Stimulated activated CD4-positive, alpha-beta T cell treated with anti-CD3 and anti-CD28 coated beads, Interleukin-2, amount 100 ng/mL, for 24 hours (primary cell): ENCODE data around the gene CRTC2.

Experiments
- DNase-seq, 2 donors: peaks; one replicate each; pipeline ENCODE4 v3.0.0-alpha.2; 2020

The CRTC2 gene

DNA sequence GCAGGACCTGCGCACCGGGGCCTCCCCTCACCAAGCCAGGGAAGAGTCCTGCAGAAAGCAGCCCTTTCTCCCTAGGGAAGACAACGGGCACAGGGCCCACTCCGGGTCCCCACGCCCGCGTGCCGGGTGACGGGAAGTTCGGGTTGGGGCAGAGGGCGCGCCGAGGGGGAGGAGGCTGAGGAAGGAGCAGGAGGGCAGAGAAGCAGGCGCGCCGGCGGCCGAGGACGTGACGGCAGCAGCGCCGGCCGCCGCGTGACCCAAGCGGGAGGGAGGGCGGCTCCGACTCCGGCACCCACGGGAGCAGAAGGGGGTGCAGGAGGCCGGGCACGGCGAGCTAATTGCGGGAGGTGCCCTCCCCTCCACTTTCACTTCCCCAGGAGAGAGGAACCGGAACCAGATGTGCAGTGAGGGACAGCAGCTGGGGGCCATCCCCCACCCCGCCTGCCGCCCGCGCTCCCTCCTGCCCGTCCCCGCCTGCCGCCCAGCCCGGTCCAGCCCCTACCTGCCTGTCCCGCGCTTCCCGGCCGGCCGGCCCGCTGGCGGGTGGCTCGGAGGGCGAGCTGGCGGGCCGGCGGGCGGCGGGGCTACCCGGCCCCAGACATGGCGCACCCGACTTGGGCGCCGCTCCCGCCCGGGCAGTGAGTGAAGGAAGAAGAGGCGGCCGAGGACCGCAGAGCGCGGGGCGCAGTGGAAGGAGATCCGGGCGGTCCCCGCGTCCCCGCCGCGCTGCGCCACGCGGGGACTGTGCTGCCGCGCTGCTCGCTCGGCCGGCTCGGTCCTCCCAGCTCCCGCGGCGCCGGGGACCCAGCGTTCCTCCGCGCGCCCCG lies 12.4 kb downstream of the CRTC2 start:
- peak; percentile 70 to 76 for DNase-seq

DNA sequence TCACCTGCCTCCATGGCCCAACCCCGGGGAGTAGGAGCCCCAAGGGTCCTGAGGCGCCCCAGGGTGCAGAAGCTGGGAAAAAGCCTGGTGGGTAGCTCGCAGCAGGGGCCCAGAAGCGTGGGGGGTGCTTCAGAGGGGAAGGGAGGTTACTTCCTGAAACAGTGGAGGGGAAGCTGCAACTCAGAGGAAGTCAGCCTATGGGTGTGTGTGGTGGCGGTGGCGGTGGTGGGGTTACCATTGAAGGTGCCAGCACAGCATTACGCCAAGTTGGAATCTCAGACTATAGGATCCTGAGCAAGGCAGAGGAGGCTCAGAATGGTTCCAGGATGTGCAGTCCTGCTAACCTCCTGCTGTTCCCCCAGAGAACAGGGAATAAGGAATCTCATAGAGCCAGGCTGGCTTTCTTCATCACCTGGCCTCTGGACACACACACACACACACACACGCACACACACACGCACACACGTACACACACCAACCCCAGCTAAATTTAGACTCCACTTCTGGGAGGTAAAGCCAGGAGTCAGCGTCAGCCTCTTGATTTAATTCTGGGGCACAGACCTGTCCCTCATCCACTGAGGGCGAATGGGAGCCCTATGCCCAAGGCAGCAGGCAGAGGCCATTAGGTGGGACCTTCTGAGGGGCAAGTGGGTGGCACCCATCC lies 13.1 kb downstream of the CRTC2 start:
- DNase-seq = peak; percentile 74 to 77

DNA sequence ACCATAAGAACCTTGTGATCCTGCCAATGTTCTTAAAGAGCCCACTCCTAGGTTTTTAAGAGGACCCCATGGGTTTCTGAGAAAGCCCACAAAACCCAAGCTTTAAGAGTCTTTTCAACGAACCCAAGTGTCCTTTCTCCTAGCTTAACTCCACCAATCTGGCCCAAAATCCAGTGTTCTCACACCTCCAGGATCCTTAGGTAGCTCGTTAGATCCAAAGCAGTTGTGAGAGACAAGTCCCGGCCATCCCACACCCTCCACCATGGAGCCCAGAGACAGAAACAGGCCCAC lies 13.6 kb downstream of the CRTC2 start:
- no peak for DNase-seq

DNA sequence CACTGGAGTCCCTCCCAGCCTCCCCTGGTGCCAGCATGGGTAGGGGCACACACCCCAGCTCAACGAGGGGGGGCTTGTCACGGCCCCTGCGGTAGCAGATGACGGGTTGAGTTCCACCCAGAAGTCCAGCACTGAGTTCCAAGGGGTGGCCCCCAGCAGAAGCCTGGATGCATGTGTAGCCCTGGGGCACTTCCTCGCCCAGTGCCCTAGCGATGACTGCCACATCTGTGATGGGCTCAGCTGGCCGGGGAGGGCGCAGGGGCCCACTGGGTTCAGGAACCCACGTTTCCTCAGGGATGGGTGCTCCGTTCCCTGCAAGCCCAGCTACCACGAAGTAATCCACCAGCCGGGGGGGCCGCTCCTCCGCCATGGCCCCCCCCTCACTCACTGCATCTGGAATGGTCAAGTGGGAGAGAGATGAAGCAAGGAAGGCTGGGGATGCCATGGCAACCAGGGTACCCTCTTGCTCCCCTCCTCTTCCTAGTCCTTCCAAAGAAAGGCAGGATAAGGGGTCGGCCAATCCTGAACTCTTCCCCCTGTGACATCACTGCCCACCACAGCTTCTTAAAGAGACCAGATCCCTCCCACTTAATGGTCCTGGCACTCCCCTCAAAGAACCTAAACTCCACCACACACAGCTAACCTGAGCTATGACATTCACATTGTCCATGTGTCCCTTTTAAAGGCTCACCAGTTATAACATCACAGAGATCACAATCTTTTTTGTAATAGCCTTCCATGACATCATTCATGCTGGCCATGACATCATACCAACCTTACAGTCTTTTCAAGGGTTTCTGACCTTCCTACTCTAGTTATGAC lies 14.2 kb downstream of the CRTC2 start:
- no peak for DNase-seq

DNA sequence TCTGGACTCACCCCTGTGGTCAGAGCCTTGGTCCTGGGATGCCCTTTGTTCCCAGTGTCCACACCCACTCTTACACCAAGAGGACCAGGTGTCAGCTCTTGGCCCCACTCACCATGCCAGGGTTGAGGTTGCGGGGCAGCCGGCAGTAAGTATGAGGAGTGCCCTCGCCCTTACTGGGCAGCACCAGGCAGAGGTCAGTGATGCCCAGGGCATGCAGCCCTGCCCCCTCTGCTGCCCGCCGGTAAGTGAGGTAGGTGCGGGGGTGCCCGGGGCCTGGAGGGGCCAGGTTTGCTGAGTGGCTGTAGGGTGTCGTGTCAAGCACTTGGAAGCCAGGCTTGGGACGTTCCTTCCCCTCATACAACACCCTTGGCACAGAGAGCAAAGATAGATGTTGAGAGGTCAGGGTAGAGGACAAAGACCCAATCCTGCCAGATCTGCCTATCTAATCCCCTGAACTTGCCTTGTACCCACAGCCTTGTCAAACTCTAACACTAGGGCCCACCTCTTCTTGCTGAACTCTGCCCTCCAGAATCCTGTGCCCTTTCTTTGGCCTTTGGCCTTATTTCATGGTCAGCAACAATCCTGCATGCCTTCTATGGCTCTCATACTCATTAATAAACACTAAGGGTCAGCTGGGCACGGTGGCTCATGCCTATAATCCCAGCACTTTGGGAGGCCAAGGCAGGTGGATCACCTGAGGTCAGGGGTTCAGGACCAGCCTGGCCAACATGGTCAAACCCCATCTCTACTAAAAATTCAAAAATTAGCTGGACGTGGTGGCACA lies 15.5 kb downstream of the CRTC2 start:
- no peak for DNase-seq

DNA sequence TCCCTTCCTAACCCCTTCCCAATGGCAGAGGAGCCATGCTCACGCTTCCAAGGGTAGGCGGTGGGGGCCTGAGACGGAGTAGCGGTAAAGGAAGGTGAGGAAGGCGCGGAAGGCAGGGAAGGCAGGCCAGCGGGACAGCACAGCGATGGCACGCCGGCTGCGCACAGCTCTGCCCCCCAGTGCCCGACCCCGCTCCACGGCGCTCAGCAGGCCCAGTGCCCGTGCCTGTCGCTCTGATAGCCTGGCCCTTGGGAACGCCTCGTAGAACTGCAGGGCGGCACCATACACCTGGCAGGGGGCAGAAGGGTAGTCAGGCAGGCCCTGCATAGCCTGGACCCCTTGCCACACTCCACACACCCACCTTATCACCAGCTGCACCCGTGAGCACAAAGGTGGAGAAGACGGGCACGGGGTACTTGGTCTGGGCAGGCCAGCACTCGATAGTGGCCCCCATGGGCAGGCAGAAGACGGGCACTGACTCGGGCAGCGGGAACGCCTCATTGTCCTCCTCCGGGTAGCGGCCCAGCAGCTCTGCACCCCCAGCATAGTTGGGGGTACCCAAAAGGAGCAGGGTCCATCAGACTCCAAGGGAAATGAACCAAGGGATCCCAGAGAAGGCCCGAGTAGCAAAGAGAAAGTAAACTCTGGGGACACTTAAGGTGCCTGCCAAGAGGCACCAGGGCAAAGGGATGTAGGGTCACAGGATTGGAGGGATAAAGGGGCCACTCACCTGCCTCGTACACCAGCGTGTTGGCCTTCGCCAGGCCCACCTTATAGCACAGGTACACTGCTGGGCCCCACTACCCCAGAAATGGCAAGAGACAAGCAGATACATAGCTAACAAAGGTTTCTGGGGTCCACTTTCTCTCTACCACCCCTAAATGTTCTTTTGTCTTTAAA lies 16.3 kb downstream of the CRTC2 start:
- DNase-seq = no peak

DNA sequence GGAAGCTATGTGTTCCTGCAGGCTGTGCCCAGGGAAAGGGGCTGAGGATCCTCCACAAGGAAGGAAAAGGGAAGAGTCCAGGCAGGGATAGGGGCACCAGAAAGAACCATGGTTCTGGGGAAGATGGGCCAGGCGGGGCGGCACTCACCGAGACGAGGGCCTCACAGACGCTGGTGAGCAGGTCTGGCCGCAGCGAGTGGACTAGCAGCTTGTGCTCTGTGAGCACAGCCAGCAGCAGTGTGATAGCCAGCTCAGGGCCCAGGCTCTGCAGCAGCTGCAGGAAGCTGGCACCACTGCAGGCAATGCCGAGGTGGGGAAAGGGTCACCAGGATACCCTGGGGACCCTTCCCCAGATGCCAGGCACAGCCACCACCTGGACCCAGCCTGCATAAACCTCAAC lies 17.7 kb downstream of the CRTC2 start:
- DNase-seq = no peak

DNA sequence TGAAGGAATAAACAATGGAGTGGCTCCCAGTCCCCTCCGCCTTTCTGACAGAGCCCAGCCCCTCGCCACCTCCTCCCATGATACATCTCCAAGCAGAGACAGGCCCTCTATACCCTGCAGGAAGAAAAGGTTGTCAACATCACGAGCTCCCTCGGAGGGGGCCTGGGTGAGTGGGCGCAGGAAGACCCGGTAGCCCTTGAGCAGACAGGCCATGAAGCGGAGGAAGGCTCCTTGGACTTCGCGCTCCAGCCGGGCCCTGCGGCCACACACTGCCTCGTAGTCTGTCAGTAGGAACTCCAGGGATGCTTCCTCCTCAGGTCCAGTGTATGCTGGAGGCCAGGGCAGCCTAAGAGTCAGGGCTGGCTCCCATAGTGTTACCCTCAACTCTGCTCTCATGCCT lies 18.9 kb downstream of the CRTC2 start:
- DNase-seq = no peak

DNA sequence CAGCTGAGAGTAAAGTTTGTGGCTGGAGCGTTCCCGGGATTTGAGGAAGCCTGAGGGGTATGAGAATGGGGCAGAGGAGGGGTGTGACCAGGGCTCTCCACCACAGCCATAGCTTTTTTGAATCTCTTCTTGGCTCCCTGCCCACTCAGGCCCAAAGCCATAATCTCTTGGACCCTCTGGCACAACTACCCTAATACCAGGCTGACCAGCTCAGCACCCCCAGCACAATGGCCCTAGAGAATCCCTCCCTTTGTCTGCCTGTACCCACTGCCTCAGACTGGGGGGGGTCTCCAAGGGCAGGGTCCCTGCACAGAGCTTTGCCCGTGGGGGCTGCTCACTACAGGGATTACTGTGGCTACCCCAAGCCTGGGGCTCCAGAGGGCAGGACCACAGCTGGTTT lies 19.4 kb downstream of the CRTC2 start:
- DNase-seq = no peak

DNA sequence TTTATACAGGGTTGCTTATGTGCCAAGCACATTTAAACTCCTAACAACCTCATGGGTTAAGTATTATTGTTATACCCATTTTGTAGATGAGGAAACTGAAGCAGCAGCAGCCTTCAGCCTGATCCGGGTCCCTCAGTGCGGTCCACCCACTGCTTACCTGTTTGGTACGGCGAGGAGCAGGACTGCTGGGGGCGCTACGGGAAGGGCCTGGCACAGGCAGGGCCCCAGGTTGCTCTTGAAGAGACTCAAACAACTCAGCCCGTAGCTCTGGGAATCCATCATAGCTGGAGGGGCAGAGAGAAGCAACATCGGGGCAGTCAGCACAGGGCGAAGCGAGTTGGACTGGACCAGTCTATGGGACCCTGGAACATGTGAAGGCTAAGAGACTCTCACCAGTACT lies 21.1 kb downstream of the CRTC2 start:
- DNase-seq = no peak

DNA sequence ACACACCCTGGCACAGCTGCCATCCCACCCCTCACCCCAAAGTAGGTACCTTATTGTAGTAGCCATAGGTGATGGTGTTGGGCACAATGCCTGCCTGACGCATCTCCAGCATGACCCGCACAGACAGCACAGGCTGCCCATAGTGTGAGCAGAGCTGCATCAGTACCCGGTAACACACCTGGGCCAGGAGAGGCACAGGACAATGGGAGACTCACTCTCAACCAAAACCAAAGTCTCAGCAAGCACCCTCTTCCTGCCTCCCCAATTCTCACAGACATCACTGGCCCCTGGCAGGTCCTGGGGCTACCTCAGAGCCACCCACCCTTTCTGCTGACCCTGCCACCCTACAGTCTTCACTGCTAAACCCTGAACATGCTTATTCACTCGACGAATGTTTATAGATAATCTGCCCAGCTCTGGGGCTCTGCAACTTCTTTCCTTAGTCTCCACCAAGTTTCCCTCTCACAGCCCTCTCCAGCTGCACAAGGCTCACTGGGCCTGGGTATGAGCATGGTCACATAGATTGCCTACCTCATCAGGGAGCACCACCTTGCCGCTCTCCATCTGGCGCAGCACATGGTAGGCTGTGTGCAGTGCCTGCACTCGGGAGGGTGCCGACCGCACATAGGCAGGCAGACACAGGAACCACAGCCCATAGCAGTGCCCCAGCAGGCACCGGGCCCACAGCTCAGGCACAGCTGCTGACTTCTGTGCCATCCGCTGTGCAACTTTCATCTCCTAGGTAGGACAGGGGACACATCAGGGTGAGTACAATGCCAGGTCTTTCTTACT lies 22.2 kb downstream of the CRTC2 start:
- DNase-seq = no peak

DNA sequence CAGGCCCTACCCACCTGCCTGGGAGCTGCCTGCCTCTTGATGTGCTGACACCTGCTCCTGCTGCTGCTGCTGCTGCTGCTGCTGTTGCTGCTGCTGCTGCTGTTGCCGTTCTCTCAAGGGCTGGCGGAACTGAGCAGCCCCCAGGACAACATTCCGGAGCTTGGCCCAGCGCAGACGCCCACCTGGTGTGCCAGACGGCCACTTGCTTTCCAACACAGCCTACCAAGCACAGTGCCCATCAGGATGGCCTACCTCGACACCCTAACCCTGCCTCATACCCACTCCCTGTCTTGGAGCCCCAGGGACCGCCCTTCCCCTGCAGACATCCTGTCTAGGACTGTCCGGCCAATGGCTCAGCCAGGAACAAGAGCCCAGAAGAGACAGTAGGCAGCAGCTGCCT lies 23.7 kb downstream of the CRTC2 start:
- no peak for DNase-seq

DNA sequence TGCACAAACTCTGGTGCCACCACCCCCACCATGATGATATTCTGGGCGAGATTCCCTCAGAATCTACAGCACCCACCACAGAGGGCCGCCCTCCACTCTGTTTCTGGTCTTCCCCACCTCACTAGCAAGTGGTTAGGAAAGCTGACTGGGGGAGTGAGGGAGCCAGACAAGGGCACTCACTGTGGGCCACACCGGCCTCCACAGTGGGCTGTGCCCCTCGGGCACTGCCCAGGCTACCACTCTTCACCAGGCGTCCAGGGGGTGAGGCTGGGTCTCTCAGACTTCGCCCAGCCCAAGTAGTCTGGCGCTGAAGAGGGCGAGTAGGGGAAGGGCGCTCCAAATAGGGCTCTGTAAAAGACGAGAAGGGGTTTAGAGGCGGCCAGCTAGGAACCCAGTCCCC lies 24.5 kb downstream of the CRTC2 start:
- no peak for DNase-seq

DNA sequence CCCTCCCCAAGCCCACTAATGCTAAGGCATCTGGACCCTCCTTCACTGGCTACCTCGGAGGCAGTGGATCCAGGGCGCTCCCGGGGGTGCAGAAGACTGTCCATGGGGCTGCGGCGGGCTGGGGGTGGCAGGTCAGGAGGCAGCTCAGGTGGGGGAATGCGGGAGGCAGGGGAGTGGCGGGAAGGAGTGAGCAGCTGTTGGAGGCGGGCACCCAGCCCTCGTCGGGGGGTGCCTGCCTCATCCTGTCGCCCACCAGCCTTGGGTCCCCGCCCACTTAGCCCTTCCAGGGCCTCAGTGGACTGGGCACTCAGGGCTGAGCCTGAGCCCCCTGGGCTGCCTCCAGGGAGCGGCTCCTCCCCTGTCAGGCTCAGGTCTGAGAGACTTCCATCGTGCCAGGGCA lies 25.0 kb downstream of the CRTC2 start:
- no peak for DNase-seq

DNA sequence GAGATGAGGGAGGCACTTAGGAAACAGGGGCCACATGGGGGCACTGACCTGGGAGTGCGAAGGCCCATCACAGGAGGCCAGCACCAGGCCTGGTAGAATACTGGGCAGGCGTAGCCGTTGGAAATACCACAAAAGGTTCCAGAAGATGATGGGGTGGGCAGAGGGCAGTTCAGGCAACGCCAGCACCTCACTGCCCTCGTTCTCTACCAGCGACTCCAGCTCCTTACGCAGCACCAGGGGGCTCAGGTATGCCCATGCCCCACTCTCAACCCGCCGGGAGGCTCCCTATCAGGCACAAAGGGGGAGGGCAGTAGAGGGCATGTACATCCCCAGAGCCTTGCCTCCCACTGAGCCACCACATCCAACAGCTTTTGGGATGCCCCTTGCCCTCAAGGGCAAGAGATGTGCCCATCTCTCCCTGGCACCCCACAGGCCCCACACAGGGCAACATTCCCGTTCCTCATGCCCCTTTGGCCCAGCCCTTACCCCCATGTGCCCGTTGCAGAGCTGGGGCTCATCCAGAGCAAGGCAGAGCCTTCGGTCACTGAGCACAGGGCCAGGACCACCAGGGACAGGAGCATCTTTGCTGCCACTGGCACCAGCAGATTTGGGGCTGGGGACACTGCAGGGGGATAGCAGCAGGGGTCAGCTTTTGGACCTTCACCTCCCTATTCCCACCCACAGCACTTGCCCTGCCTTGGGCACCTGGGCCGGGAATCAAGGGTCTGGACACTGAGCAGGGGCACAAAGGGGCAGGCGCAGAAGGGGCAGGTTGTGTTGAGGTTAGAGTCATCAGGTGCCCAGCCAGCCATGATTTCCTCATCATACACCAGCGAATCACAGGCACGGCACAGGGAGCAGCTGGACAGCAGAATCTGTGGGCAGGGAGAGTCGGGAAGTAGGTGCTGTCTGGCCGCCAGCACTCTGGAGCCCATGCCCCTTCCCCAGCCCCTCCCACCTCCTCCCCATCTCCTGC lies 26.0 kb downstream of the CRTC2 start:
- no peak for DNase-seq

DNA sequence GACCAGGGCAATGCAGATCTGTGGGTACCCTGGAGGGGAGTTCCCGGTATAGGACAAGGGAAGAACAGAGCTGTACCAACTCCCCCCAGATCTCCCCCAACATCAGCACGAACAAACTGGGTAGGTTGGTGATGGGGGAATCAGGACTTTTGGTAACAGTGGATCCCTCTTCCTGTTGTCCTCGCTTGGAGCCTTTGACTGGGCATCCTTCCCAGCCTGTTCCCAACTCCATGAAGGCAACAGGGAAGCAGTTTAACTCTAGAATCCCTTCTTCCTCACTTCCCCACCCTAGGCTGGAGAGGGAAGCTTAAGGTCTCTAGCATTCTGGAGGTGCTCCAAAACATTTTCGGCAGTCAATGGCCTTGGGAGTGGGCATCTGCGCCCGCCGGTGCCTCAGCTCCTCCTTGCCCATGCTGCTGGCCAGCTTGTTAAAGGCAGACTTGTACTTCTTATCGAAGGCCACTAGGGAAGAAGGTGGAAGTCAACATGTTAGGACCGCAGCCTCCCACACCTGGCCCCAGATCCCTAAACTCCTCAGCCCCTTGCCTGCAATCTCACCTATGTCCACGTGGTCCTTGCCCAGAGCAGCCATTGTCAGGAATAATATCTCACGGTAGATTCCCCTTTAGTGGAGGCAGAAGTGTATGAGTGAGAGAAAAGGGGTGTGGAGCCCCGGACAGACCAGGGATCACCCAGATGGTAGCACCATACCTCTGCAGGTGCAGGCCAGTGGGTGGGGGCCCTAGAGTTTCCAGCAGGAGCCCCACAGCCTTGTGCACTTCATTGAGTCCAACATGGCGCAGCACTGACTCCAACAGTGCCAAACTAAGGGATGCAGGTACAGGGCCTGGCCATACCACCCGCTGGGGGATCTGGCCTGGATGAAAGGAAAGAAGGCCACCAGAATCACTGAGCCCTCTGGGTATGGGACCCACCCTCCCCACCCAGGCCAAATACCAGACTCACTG lies 28.1 kb downstream of the CRTC2 start:
- no peak for DNase-seq

DNA sequence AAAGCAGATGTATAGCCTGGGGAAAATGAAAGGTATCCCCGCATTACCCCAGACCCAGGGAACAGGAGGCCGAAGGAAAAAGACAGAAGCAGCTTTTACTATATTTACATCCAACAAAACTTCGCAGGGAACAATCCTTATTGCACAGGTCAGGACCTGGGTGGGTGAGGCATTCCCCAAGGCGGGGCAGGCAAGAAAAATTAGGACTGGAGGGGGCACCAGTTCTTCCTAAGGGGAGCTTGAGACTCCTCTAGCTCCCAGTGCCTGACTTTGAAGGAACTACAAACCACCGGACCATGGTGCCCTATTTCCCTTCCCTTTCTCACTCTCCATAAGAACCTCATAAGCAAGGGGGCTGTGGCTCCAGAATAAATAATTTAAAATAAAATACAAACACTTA lies 29.0 kb downstream of the CRTC2 start:
- DNase-seq = no peak

DNA sequence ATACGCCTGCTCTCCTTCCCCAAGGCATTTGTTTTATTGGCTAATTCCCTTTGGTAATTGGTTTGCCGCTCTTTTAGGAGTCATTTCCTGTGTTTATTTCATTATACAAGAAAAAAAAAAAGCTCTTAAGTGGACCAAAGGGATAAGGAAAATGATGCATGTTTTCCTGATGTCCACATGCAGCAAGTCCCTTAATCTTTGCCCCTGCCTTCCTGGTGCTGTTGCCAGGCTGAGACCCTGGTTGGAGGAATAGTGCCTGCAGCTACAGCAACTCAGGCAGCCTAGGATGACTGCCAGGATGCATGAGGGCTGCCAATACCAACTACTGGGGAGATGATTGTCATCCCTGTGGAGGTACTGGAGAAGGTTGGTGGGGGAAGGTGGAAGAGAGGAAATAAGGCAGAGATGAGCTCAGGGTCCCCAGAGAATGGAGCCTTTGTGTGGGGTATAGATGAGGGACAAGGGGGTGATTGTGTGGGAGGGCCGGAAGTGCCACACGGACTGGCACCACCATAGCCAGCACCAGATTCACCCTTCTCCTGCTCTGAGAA lies 29.5 kb downstream of the CRTC2 start:
- no peak for DNase-seq
